HCEC 1CT (cell line): ENCODE measurements around the gene PDE6D.
A peak's percentile ranks its signal among the peaks of the same experiment; 100 is the strongest.

Experiments
- DNase-seq: peaks from one replicate; pipeline ENCODE4 v3.0.0-alpha.2; 2017

PDE6D gene

DNA sequence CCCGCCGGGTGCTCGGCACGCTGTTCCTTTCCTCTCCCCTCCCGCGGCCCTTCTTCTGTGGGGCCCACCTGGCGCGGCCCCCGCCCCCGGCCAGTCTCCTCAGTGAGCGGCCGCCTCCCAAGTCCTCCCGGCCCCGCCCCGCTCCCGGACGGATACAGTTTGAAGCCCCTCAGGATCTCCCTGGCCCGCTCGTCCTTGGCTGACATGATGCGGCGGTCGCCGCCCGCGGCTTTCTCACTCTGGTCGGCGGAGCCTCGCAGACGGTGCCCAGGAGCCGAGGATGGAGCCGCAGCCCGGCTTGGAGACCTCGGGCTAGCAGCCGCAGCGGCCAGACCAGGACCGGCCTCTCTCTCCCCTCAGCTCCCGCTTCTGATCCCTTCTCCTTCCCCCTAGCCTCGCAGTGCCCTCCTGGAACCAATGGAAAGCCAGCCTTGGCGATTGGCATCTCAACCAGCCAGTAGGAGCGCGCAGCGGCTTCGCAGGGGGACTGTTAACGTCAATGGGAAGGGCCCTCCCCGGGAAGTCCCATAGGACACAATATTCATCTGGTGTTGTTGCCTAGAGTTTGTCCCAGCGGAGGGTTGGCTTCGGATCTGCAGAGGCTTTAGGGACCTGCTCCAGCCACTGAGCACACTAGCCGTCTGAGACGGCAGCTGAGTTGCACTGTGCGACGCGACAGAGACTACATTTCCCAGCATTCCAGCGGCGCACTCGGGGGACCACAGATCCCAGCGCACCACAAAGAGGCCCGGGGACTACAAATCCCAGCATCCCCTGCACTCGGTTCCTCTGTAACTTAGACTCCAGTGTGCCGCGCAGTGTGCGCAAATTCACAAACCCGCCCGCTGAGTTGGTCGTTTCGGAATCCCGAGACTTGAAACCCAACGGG lies at the start of gene PDE6D:
Gene PDE6D, minus strand, starts transcription at position 374 of the 889 bp plus-strand sequence. Its CDS starts 168 bp downstream, at position 206.
- peak; percentile 97 for DNase-seq

DNA sequence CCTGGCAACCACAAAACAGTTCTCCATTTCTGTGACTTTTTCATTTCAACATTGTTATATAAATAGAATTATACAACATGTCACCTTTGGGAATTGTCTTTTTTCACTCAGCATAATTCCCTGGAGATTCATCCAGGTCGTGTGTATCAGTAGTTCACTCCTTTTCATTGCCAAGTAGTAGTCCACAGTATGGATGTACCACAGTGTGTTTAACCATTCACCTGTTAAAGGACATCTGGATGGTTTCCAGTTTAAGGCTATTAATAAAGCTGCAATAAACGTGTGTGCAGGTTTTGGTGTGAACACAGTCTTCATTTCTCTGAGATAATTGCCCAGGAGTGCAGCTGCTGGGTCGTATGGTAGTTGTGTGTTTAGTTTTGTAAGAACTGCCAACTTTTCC lies 40.8 kb upstream of the PDE6D start:
- DNase-seq, result no peak

DNA sequence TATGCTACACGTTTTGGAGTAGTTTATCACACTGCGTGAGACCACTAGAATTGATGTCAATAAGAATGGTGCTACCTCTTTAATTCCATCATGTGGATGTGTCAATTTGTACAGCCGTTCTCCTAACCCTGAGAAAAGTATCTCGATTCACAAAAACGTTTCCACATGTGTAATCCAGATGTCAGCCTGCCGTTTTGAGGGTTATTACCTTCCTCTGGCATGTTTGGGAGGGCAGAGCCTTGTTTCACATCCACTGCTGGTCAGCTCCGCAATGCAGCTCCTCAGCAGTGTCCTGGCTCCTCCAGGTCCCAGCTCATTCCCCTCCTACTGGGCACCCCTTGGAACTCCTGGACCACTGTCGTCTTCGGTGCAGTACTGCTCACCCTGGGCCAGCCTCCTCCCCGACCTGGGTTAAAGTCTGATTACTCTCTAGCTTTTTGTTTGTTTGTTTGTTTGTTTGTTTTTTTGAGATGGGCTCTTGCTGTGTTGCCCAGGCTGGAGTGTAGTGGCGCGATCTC lies 39.8 kb upstream of the PDE6D start:
- no peak for DNase-seq

DNA sequence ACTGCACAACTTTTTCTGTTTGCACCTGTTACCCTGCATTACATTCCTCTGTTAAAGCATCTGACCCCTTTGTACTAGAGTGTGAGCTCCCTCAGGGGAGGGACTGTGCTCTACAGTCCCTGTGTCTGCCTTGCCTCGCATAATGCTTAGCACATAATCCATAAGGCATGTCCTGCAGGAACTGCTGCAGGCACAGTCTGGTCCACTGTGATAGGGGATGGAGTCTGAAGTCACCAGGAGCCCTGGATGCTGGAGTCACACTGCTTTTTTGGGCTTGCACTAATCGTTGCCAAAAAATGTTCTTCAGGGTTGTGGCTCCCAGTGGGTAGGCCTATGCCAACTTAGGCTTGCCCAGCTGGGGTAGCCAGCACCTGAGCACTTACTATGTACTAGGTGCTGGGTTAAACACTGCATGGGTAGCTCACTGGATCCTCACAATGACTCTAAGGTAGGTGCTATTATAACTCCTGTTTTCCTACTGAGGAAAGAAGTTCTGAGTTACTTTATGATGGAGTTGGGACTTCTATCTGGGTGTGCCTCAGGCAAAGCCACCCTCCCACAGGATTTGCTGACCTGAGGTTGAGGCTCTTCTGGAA lies 38.5 kb upstream of the PDE6D start:
- DNase-seq, result no peak

DNA sequence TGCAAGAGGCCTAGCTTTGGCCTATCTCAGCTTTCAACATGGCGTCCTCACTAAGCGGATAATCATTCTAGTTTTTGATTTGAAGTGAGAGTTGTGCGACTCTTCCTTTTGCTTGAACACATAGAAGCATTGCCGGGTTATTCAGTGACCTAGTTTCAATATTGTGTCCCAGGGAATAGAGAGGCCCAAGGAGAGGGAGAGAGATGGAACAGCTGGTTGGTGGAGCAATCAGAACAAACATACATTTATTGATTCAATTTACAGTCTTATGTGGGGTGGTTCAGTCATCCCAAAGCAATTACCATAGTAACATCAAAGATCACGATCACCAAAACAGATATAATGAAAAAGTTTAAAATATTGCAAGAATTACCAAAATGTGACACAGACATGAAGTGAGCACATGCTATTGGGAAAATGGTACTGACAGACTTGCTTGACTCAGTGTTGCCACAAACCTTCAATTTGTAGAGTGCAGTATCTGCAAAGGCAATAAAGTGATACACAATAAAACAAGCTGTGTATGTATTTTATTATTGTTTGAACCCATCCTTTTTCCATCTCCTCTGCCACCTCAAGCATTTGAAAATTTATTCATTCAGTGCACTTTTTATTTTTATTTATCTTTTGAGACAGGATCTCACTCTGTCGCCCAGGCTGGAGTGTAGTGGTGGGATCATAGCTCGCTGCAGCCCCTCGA lies 35.4 kb upstream of the PDE6D start:
- DNase-seq, result no peak

DNA sequence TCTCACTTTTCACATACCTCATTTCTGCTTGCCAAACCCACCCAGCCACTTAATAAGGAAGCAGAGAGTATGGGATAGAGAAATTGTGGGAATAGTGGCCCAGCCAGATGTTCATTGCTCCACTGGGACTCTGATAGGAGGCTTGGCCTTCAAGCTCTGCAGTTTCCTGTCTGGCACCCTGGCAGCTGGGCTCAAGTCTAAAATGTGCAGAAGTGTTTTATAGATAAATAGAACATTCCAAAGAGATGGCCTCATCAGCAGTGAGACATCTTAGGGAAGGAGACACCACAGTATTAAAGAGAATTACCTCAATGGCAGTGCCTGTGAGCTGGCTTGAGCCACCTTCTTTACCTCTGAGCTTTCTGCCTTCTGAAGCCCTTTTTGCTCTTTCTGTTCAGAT lies 29.8 kb upstream of the PDE6D start:
- DNase-seq, result peak; percentile 86

DNA sequence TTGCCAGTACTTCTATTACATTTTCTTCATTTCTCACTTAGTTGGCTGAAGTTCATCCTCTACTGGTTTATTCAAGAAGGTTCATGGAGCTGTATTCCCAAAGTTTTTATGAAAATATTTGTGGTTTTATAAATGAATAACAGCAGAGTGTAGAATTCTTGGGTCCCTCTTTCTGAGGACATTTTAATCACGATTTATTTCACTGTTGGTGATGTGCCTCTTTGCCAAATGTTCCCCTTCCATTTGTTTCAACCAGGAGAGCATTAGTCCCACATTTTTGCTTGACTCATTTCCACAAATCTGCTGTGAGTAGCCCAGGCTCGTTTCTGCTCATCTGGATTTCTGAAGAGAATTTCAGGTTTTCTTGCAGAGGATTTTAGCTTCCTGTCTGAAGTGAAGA lies 25.9 kb upstream of the PDE6D start:
- DNase-seq, result no peak

DNA sequence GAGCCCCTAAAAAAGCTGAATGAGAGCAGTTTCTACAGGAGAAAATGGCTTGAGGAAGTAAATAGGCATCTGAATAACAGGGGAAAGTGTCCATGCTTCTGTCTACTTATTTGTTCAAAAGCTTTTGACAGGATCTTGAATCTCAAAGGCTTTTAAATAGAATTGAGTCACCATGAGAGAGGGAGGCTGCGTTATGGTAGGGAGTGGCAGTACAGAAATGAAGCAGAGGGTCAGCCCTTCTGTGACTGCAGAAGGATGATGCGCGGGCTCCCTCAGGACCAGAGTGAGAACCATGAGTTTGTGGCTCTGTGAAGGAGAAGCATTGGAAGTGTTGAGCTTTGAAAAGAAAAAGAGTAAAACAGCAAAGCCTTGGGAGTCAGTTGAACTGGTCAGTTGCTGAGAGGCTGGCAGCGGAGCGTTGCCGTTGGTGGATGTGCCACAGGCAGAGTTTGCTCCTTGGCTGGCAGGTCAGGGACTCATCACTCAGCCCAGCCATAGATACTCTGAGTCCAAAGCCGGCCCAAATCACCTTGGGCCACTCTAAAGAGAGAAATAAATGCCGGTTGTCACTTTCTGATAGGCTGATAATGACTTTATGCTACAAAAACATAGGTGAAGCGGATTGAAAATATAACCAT lies 22.5 kb upstream of the PDE6D start:
- DNase-seq, result no peak

DNA sequence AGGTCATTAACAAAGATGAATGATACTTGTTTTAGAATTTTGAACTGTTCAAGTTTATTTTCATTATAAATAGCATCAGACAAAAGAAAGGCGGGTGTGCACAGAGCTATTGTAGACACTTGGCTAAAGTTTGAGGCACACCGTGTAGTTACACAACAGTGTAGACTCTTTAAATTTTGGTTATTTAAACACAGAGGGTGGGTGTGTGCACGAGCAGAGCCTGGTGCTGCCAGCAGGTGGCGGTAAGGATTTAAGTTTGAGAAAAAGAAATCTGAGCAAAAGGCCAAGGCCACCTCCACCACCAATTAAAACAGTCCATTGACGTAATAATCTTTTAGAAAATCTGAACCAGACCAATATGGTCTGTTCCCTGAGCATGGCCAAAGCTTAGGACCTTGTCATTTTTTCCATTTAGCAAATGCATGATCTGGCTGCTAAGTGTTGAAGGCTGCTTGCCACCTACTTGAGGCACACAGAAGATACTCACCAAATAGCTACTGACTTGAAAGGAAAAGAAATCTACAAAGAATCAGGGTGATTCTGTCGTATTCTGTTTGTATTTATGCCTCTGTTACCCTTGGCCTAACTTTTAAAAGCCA lies 19.5 kb upstream of the PDE6D start:
- DNase-seq, result peak; percentile 24

DNA sequence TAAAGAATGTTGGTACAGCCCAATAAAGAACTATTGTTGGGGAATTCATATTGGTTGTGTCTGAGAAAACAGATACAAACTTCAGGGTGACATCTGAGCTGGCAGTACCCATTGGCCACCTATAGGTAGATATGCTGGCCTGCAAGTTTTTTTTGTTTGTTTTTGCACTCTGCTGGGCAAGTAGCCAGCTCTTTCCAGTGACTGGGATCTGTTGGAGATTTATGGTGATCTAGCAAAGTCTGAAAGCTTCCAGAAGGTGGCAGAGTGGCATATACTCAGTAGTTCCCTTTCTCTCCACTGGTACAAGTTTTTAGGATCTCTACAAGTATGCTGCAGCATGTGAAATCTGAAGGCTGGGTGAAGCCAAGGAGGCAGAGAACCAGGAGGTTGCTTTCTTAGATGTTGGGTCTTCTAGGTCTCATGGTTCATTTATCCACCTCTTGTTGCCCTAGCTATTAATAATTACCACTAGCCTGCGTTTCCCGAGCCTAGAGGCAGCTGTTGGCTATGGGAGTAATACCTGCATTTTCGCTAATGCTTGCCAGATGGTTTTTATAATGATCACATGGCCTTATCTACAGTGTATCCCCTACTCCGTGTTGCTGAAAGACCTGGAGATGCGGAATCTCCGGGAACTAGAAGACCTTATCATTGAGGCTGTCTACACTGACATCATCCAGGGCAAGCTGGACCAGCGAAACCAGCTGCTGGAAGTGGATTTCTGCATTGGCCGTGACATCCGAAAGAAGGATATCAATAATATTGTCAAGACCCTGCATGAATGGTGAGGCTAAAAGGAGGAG lies 14.6 kb upstream of the PDE6D start:
- peak; percentile 79 for DNase-seq

DNA sequence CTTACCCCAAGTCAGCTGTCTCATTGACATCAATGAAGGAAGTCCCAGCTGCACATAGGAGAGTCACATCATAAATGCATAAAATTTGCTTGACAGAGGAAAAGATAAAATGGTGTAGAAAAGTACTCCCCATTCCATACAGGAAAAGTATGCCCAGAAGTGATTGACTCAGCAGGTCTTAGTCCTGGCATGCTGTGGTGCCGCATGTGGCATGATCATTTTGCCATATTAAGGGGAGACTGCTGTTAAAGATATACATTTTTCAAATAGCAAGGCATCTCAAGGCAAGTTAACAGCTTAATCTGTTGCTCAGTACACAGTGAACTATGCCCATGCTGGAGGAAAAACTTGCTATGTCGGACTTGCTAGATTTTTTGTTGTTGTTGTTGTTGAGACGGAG lies 13.3 kb upstream of the PDE6D start:
- no peak for DNase-seq

DNA sequence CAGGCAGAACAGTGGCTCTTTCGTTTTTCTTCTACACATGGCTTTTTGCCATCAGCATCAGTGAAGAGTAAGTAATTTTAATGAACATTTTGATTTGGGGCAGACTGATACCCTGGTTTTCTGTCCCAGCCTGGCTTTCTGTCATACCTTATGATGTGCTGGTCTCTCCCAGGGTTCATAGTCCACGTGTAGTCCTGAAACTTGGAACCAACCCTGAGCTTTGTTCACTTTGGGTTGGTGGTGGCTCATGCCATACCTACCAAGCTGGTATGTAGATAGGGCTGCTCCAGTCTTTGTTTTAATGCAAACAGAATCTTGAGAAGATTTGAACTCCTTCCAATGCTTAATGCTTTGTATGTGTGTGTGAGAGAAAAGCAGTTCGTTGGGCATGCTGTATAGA lies 10.0 kb upstream of the PDE6D start:
- no peak for DNase-seq

DNA sequence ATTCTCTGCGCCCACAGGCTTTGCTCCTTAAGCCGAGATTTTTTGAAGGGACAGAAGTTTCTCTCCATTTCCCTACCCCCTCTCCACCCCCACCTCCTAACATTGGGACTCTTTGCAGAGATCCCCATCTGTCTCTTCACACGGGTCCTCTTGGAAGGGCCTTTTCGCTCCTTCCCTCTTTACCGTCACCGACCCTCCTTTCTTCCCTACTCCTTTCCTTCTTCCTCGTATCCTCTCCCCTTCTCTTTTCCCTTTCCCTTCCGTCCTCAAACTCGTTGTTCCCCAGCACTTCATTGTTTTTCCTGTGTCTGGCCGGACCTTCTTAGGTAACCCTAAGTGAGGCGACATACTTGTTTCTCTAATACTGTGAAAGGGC lies 5.8 kb upstream of the PDE6D start:
- DNase-seq, result no peak

DNA sequence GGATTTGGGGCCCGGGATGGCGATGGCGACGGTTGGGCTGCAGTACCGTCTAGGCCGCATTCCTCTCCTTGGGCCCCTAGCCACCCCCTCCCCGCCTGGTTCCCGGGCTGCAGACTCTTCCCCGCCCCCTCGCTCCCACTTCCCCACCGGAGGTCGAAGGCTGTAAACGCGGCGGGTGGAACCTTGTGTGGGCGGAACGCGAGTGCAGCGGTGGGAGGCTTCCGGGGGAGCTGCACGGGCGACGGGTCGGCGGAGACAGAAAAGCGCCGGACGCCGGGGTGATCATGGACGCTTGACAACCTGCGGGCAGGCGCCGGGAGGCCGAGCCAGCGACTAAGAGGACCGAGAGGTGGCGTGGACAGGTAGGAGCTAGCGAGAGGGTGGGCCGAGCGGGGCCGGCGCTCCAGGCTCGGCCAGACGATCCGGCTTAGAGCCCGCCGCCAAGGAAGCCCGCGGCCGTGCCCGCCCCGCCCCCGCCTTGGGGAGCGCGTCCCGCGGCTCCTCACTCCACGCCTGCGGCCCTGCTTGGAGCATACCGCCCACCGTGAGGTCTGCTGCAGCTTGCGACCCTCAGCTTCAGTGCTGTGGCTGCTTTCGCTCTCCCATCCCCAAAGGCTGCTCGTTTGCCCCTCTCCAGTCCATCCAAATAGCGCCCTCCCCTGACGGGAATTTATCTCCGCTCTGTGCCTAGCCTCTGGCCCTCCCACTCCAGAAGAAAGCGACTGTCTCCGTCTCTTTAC lies 5.3 kb upstream of the PDE6D start, which contains the start of gene COPS7B:
Gene COPS7B, plus strand, starts transcription at position 269 of the 740 bp plus-strand sequence. CDS start 2,126 bp downstream, outside the sequence.
- DNase-seq, result peak; percentile 76

DNA sequence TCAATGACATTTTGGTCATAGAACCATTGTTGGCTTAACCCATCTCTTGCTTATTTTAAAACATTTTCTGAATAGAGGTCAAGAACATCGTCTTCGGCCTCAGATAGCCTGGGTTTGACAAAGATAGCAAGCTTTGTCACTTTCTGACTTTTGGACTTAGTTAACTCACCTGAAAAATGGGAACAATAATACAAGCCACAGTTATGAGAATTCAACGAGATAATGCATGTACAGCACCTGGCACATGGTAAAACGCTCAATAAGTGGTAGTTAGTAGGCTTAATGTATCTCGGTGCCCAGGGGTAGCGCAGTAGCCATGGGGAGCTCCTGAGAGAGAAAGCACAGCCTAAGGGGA lies 4.7 kb upstream of the PDE6D start:
- DNase-seq, result no peak

DNA sequence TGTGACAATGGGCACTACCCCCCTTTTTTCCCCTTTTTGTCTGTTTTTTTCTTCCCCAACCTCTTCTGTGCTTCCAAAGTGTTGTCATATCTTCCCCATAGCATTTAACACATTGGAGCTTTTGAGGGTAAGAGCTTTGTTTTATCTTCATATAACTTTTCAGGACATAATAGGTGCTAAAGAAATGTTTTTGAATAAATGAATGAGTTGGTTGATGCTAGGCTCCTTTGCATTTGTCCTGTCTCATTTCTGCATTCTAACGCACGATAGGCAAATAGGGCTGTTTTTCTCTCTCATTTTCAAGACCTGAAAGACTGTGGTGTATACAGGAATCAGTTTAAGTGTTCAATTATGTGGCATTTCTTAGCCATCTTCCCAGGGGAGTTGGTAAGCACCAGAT lies 4.3 kb upstream of the PDE6D start:
- no peak for DNase-seq

DNA sequence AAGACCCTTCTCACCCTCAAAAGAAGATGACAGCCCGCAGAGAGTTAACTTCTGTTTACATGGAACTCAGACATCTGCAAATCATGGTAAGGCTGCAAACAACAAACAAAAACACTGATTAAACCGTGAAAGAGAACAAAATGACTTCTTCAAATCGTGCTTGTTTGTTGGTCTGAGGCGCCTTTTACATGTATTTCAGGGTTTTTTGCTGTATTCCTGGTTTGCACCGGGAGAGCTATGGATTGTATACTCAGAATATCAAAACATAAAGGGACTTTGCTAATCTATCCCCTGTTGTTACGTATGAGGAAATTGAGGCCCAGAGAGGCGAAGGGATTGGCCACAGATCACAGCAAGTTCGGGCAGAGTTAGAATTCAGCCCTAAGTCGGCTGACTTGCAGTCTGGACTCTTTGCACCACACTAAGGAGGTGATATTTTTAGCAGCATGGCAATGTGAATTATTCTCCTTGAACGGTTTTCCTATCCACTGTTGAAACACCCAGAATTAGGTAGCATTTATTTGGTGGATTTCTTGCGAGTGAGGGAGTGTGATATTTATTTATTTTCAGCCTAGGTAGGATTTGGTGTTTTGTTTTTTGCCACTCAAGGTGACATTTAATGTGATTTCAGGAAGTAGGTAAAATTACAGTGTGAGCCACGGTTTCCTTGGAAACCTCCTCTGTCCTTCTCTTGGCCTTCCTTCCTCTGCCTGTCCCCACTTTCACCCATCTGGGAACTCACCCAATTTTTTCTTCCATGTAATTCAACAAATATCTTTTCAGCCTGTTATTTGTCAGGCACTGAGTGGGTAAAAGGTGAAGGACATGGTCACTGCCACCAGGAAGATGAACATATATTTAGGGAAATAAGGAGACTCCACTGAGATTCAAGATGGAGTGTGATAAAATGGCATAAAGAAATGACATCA lies 980 bp upstream of the PDE6D start:
- DNase-seq, result peak; percentile 51

DNA sequence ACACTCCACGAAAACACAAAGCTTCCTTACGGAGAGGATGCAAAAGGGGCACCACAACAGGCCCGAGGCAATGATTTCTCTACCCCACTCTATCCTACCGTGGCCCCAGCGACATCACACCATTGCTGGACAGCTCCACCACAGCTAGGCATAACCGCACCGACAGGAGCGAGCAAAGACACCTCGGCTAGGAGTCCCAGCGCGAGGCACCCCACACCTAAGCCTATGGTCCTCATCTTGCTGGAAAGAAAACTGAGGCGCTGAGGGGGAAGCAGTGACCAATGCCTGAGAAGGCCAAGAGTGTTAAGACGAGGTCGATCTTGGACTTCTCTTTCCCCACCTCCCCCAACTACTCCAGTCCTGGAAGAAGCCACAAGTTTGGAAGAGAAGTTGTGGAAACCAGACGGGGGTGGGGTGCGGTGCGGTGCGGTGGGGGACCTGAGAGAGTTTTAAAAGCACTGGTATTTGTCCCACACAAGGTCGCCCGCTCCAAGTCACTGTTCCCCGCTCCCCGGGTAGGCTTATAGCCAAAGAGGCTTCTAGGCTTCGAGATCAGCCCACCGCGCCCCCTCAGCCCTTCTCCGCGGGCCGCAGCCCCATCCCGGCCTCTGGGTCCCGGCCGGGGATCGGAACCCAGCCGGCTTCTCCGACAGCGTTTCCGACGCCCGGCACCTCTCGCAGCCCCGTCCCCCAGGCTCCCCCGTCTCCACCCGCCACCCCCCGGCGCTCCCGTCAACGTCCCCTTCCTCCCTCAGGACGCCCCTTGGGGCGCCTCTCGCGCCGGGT lies 766 bp downstream of the PDE6D start:
- no peak for DNase-seq
